CD4-positive, alpha-beta T cell treated with Interleukin-15 for 4 hours (primary cell): ENCODE results near the gene NANOS3.
"Not testable (repeated sequence)": the region's sequence is repeated elsewhere in the genome, so short reads cannot be mapped to it uniquely, and the experiment has no call there.

Source experiments
- DNase-seq: peaks from one replicate; pipeline ENCODE4 v3.0.0-alpha.2; 2020; ENCODE audit warnings: low spot score

NANOS3 gene

DNA sequence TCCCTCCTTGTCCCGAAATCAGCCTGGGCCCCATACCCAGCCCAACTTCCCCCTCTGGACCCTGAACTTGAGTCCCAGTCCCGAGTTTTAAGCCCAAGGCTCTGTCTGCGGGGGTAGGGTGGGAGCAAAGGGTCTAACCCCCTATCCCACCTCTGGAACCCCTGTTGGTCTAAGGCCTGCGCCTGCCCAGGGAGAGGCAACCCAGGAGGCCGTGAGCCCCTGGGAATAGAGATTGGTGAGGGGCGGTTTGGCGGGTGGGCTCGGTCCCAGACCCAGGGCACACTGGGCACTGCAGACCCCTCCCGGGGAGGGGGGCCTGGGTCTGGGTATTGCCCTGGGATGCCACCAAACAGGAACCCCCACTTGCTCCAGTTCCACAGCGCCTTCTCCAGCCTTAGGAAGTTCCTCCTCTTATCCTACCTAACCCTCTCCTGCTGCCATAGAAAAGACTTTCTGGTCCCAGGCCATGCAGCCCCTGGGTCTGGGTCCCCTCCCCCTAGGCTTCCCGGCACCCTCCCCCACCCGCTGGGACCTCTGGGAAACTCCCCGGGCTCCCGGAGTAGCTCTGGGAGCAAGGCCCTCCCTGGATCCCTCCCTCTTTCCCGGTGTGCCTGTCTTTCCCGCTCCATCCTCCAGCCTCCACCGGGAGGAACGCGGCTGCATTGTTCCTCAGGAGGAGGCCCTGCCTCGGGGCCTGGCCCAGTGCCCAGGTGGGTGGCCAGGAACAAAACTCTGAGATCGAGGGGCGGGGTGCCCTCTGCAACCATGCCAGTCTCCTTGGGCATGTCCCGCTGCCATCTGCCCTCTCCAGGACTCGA is 33.6 kb upstream of the NANOS3 start:
- no peak for DNase-seq

DNA sequence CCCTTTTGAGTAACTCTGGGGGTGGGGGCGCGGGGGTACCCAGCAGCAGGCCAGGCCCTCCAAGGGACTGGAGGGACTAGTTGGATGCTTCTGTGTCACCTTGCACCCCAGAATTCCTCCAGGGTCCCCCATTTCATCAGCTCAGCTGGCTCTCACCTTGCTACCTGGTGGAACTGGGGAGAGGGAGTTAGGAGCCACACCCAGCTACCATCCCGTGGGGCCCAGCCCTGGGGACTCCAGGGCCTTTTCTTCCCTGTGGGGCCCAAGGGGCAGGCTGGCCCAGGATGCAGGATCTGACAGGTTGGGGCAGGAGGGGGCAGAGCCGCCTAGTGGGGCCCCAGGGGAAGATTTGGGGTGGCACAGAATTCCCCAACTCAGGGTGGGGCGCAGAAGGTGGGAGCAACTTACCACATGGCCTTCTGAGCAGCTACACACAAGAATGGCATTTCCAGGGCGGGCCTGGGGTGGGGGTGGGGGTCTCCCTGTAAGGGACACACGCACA is 32.8 kb upstream of the NANOS3 start:
- no peak for DNase-seq

DNA sequence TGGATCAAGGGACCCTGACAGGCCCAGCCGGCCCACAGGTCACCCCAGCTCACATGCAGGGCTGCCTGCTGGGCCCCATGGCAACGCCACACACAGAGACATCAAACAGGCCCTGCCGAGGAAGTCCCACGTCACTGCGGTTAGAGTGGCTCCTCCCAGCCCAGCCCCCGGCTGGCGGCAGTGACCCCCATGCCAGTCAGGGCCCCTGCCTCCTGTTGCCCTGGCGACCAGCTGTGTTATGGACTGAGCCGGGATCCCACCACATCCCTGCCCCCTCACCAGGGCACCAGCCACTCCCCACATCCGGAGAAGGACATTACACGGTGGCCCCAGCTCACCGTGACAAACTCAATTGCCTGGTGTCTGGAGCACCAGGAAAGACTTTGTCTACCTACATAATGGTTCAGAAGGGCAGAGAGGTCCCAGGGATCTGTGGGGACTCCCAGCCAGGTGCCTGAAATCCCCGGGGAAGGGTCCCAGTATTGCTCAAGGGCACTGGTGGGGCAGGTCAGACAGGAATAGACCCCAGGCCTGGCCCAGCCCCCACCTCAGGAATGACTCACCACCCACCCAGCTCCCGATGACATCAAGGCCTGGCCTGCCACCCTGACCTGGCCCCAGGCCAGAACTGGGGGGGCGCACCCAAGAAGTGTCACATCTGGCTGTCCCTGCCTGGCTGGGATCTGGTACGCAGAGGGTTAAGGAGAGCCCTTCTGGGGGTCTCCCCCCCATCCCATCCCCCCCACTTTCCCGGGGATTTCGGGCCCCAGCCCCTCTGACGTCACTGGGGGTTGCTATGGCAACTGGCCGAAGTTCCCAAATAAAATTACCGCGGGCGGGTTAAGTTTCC is 30.2 kb upstream of the NANOS3 start:
- DNase-seq = peak; percentile 99

DNA sequence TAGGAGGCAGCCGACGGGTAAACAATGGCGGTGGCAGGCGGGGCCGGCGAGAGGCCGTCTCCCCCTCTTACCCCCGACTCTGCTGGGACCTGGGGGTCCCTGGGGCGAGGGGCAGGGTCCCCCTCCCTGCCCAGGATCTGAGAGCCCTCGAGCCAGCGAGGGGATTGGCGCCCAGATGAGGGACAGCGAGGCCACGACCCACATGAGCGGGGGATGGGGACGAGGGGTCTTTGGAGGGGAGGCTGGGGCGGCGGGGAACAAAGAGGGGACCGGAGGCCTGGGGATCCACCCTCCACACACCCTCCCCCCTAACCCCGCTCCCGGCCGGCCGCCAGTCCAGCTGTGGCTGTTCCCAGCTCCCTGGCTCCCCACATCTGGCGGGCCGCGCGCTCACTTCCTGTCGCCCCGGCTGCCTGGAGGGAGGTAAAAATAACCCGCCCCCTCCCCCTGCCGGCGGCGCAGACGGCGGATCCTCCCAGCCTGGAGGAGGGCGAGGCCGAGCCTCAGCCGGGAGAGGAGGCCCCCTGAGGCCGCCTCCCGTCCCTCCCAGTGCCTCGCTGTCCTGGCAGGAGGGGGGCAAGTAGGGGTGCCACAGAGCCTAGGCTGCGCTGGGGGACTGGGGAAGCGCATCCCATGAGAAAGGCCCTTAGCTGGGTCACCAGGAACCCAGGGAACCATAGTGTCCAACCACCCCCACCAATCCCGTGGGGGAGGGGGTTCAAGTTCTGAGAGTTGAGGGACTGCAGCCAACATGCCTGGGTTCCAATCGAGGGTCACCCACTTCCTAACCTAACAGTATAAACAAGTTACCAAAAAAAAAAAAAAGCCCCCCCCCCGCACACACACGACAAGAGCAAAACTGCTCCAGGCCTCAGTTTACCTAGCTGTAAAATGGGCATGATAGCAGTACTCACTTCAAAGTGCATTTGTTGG is 29.3 kb upstream of the NANOS3 start:
- DNase-seq = peak; percentile 88

DNA sequence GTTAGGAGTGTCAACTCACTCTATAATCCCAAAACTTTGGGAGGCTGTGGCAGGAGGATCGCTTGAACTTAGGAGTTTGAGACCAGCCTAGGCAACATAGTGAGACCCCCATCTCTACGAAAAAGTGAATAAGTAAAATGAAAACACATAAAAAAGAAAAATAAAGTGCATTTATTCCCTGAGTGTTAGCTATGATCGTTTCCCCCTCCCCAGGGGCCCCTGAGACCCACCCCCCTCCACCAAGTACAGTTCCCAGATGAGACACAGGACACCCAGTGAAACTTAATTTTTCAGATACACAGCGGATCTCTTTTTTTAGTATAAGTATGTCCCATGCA is 28.6 kb upstream of the NANOS3 start:
- DNase-seq = no peak

DNA sequence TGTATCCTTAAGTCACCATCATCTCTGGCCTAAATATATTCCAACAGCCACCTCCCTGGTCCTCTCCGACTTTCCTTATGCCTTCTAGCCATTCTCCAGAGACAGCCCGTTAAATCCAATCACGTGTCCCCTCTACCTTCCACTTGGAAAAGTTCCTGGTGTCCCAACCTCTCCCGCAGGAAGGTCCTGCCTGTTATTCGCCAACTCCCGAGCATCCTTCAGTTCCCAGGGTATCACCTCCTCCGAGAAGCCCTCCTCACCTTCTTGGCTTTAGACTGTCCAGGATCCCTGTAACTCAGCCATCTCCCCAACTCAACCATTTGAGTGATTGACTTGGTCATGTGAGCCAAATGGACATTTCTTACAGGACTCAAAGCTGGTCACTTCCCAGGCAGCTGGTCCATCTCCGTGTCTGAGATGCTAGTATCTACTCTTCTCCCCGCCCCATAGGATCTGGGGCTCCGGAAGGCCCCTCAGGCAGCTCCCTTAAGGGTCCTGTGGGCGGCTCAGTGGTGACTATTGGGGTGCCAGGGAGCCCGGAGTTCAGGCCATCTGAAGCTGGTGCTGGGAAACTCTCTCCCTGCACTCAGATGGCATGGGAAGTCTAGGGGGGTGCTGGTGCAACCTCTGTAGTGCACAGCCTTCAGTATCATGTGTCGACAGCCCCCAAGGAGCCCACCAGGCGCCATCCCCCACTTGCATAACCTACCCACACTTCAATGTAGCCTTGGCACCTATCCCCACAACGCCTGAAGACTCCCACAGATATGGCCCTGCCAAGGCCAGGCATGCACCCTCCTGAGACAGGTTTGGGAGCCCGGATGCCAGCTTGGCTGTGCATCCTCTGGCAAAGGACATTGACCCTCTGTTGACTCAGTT is 27.9 kb upstream of the NANOS3 start:
- DNase-seq = no peak

DNA sequence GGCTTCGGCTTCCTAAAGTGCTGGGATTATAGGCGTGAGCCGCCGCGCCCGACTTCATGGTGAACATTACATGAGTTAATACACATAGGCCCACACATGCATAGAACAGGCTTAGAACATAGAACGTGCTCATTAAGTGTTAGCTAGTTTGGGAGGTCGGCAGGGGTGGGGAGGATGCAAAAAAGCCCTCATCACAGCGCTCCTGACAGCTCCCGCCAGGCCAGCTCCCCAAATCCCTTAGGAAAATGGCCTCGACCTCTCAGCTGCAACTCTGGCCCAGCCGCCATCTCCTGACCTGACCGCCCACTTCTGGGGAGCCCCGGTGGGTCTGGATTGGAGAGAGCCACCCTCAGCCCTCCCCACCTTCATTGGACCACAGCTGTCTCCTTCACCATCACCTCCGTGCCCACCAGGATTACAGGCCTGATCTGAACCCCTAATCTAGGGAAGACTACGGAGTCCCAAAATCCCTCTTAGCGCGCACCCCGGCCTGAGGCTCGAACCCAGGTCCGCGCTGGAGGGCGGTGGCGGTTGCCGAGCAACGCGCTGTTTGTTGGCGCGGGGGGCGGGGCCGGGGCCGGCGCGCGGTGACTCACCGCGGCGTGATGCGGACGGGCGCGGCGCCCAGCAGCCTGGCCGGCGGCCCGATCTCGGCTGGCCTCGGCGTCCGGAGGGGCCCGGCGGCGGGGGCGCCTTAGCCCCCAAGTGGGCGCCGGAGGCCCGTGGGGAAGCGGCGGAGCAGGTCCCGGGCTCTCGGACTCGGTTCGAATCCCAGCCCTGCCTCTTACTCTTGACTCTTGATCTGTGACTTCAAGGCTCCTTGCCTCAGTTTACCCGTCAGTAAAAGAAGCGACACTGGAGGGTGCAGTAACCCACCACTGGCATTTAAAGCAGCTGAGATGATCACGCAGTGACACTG is 26.7 kb upstream of the NANOS3 start:
- DNase-seq = peak; percentile 84

DNA sequence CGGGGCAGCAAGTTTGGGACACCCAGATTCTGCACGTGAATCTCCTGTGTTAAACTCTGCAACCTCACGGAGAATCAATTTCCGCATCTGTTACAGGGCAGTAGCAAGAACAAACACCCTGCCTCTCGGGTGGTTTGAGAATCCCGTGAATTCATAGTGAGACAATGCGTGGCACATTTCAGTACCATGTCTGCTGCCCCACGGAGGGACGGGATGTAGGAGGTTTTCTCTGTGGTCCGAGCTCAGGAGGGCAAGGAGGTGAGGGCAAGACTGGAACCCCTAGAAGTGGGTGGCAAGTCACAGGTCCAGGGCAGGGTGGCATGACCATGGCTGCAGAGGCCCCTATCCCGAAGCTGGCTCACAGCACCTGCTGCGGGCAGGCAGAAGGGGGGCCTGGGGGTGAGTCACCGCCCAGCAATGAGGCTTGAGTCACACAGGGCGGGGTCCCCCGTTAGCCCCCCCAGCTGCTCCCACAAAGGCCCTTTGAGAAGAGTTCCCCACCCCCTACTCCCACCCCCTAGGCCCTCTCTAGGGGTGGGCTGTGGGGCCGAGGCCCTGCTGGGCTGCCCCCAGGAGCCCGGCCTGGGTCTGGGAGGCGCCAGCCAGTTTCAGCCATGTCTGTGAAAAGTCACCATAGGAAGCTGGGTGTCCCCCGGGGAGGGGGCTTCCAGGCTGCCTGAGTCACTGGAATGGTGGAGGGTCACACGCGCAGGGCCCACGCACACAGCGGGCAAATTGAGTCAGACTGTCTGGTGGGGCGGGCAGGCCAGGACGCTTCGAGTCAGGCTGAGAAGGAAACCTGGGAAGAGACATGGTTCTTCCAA is 25.8 kb upstream of the NANOS3 start:
- DNase-seq = peak; percentile 90

DNA sequence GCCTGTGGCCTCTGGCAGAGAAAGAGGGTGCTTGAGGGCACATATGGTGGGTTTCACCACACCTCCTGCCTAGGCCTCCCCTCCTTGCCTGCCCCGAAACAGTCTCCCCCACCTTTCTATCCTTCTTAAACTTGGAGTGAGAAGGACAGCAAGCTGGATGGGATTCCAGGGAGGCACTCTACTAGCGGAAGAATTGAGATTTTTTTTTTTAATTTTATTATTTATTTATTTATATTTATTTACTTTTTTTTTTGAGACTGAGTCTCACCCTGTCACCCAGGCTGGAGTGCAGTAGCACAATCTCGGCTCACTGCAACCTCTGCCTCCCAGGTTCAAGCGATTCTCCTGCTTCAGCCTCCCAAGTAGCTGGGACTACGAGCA is 25.2 kb upstream of the NANOS3 start:
- DNase-seq = not testable (repeated sequence)

DNA sequence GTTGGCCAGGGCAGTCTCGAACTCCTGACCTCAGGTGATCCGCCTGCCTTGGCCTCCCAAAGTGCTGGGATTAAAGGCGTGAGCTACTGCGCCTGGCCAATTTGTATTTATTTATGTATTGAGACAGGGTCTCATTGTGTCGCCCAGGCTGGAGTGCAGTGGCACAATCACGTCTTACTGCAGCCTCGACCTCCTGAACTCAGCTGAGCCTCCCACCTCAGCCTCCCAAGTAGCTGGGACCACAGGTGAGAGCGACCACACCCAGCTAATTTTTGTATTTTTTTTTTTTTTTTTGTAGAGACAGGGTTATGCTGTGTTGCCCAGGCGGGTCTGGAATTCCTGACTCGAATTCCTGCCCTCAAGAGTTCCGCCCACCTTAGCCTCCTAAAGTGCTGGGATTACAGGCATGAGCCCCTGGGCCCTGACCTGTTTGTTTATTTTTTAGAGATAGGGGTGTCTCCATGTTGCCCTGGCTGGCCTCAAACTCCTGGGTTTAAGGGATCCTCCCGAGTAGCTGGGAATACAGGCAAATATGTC is 24.7 kb upstream of the NANOS3 start:
- DNase-seq = not testable (repeated sequence)

DNA sequence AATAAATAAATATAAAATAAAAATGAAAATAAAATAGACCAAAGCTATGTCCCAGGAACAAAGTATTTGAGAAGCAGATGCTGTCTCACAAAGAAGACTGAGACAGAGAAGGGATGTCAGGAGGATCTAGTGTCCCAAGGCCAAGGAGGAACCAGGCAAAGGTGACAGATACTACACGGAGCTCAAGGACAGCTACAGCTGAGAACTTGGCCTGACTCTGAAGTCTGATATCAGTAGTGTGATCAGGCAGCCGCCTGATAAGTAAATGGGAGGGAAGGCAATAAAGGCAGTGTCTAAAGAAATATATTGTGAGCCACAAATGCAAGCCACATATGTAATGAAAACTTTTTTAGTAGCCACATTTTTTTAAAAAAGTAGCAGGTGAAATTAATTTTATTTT is 20.4 kb upstream of the NANOS3 start:
- DNase-seq = no peak

DNA sequence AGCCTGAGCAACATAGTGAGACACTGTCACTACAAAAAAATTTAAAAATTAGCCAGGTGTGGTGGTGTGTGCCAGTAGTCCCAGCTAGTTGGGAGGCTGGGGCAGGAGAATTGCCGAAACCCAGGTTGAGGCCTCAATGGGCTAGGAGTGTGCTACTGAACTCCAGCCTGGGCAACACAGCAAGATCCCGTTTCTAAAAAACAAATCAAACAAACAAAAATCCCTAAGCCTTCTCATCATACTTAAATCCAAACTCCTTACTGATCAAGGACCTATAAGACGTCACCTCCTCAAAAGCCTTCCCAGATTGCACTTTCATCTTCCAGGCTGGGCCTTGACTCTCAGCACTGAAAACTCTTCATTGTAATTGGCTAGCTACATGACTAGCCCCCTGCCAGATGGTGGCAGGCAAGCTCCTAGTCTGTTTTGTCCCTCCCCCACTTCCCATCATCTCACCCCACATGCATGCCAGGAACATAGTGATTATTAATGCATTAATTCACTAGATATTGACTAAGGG is 17.5 kb upstream of the NANOS3 start:
- DNase-seq = no peak

DNA sequence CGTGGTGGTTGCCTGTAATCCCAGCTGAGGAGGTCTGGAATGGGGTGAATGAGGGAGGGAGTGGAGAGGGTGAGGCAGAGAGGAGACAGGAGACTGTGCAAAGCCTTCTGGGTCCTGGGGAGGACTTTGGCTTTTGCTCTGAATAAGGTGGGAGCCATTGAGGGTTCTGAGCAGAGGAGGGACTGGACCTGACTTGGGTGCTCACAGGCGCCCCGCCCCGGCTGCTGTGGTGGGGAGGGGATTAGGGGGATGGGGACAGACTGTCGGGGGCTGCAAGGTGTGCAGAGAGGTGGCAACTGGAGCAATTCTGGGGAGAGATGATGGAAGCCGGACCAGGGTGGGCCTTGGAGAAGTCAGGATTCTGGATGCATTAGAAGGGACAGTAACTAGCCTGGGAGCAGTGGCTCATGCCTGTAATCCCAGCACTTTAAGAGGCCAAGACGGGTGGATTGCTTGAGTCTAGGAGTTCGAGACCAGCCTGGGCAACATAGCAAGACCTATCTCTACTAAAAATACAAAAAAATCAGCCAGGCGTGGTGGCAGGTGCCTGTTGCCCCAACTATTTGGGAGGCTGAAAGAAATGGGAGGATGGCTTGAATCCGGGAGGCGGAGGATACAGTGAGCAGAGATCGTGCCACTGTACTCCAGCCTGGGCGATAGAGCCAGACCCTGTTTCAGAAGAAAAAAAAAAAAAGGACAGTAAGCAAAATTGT is 16.1 kb upstream of the NANOS3 start:
- no peak for DNase-seq

DNA sequence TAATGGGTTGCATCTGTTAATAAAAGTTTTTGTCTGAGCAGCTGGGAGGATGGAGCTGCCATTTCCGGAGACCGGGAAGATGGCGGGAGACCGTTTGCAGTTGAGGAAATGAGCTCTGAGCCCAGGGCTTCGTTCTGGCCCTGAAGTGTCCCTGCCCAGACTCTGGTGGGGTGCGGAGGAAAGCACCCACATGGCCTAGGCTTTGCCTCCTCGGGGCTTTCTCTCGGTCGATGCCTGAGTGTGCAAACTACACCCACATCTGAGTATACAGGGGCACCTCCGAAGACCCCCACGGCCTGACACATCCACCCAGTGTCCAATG is 15.6 kb upstream of the NANOS3 start:
- DNase-seq = peak; percentile 56

DNA sequence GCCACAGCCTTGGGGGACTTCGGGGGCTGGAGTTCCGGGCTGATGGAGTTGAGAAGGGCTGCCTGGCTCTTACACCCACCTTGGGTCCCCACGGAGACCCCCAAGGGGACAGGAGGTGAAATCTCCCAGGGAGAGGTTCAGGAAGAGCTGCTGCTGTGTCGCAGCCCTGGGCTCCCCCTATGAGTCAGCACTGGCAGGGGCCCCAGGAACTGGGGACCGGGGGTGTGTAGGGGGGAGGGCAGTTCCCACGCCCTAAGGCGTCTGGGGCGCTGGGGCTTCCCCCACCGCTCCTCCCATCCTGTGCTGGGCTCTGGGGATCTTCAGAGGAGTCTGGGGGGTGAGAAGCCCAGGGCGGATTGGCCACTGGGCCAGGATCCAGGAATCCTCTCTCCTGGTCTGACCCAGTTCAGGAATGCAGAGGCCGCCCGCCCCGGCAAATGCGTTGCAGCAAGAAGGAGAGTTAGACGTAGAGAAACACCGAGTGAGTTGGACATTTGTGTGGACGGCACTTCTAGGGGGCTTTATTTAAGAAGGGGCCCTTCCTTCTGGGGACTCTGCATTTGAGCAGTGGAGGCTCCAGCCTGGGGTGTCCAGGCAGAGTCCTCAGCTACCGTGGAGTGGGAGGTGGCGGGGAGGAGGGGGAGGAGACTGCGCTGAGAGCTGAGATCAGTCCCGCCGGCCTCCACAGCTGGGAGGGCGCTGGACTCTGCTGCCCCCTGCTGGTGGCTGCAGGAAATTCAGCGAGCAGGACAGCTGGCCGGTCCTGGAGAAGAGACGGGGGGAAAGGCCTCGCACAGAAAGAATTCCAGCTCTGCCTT is 15.0 kb upstream of the NANOS3 start:
- peak; percentile 92 for DNase-seq

DNA sequence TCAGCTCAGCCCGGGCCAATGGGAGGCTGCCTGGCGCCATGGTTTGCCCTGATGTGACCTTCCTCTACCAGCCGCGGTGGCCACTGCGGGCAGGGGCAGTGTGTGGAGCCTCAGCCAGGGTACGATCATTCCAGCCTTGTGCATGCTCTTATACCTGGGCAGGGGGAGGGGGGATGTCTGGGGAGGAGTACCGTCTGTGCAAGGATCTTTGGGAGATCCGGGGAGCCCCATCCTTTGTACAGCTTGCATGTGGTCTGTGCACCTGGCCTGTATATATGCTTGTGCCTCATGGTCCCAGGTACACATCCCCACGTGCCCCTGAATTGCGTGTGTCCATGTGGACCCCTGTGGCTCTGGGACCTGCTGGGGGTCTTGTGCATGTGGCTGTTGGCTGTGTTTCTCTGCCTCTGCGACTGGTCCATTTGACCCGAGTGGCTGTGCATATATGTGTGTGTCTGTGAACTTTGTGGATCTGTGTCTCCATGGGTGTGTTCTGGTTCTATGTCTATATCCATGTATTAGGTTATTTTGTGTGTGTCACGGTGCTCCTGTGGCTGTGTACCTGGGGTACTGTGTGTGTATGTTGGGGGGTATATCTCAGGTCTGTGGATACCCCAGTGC is 12.8 kb upstream of the NANOS3 start:
- no peak for DNase-seq
